AG09309 (cell line): ENCODE measurements around the gene NOL6.
"Not testable (repeated sequence)": the region's sequence is repeated elsewhere in the genome, so short reads cannot be mapped to it uniquely, and the experiment has no call there.

Source experiments
- DNase-seq: peaks from one replicate; pipeline ENCODE4 v3.0.0-alpha.2; 2010; ENCODE audit warnings: low read depth
- H3K4me3 ChIP-seq: 2 replicates; pipeline ENCODE4 v1.5.1; 2011; ENCODE audit warnings: mild to moderate bottlenecking, low read depth, low read length, moderate library complexity; ENCODE audit not compliant: control insufficient read depth
- CTCF ChIP-seq: IDR thresholded peaks from 2 replicates; pipeline ENCODE4 v1.5.1; 2011; ENCODE audit warnings: mild to moderate bottlenecking, low read depth, low read length, inconsistent platforms; ENCODE audit not compliant: insufficient read depth, control insufficient read depth; ENCODE audit errors: missing control alignments

The NOL6 gene

GRCh38 chr9:33430942-33431341, 42.8 kb downstream of the NOL6 start:
- DNase-seq = no peak
- no peak for TF ChIP-seq CTCF
- H3K4me3 ChIP-seq = no peak overlapping the region

GRCh38 chr9:33429256-33429985, 44.3 kb downstream of the NOL6 start:
- DNase-seq = no peak
- H3K4me3 ChIP-seq = no peak overlapping the region
- TF ChIP-seq CTCF = no peak

- TF ChIP-seq CTCF = no peak
- H3K4me3 ChIP-seq = no peak overlapping the region
- no peak for DNase-seq
These were observed 46.9 kb downstream of the NOL6 start for GRCh38 chr9:33426843-33427293.

GRCh38 chr9:33425128-33425533, 48.6 kb downstream of the NOL6 start:
- DNase-seq = peak; percentile 5
- no peak for TF ChIP-seq CTCF
- no peak overlapping the region for H3K4me3 ChIP-seq

GRCh38 chr9:33424492-33424891, 49.2 kb downstream of the NOL6 start:
- not testable (repeated sequence) for DNase-seq, H3K4me3 ChIP-seq

- DNase-seq, H3K4me3 ChIP-seq: not testable (repeated sequence)
These were observed 49.7 kb downstream of the NOL6 start for GRCh38 chr9:33424043-33424442.

- no peak for TF ChIP-seq CTCF
- no peak overlapping the region for H3K4me3 ChIP-seq
- DNase-seq = no peak
These were observed 53.9 kb downstream of the NOL6 start for GRCh38 chr9:33419708-33420303.

- H3K4me3 ChIP-seq = no peak overlapping the region
- no peak for TF ChIP-seq CTCF
- no peak for DNase-seq
These were observed 55.6 kb downstream of the NOL6 start for GRCh38 chr9:33418090-33418489.
